Right lobe of liver (tissue), 4 donors: ENCODE measurements around the gene RABGAP1.

Source experiments
- POLR2A ChIP-seq: fragments of 450-650 bp; IDR thresholded peaks from one replicate; pipeline ENCODE4 v1.6.1; 2017; ENCODE audit warnings: antibody characterized with exemption, mild to moderate bottlenecking
- TF ChIP-seq, protein P1 (sequence below), 4 donors: fragments of 200-600 bp in 3 of 4; fragments of 450-650 bp in 1 of 4; IDR thresholded peaks; one replicate each; pipeline versions ENCODE4 v1.5.1 to v1.8.0; 2016 to 2022; ENCODE audit warnings: antibody characterized with exemption in 4 of 4, mild to moderate bottlenecking in 2 of 4
- donor health status: DM: no; HTN: no; CAD: no.
- donor health status: DM: no; HTN: no; CAD: no.
- donor health status: DM: no; HTN: yes; CAD: no.

DNA sequence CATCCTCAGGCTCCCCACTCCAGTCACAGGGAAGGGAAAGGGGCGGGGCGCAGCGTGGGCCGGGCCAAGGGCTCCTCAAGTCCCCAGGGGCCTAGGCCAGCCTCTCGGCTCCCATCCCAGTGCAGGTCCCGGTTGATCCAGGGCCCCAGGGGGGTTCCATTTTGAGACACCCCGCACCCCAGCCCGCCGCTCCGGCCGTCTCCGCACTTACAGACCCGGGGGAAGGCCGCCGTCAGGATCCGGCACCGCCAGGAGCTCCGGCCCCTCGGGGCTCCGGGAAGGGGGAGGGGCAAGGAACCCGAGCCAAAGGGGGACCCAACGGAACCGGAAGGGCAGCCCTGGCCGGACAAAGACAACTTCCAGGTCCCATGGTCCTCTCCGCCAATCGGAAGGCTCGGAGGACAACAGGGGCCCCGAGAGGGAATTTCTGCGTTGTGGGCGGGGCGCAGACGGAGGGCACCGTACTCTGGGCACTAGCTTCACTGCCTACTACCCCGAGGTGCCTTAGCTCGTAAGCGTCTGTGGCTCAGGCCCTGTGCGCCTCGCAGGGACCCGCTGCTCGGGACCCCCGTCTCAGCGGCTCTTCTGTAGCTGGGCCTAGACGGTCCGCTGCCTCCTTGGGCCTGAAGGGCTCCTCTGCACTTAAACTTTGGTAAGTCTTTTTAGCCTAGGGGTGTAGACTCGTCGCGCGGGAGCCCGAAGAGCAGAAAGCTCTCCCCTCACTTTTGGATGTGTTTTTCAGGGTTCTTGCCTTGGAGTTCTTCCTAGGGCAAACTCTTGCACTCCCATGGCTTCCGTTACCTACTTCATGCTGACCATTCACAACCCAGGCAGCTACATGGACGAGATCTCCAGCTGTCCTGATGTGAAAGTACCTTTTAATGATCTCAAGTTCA, 9.3 kb upstream of the RABGAP1 start, which contains the start of gene ZBTB26:
- TF ChIP-seq, protein P1, sequence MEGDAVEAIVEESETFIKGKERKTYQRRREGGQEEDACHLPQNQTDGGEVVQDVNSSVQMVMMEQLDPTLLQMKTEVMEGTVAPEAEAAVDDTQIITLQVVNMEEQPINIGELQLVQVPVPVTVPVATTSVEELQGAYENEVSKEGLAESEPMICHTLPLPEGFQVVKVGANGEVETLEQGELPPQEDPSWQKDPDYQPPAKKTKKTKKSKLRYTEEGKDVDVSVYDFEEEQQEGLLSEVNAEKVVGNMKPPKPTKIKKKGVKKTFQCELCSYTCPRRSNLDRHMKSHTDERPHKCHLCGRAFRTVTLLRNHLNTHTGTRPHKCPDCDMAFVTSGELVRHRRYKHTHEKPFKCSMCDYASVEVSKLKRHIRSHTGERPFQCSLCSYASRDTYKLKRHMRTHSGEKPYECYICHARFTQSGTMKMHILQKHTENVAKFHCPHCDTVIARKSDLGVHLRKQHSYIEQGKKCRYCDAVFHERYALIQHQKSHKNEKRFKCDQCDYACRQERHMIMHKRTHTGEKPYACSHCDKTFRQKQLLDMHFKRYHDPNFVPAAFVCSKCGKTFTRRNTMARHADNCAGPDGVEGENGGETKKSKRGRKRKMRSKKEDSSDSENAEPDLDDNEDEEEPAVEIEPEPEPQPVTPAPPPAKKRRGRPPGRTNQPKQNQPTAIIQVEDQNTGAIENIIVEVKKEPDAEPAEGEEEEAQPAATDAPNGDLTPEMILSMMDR (IDR thresholded peaks at IDR 0.05): no peak
- peak; percentile 70 for TF ChIP-seq POLR2A
